Ammon's horn (tissue), 1 donor: ENCODE results near the gene HUWE1.
"Not testable (repeated sequence)": the region's sequence is repeated elsewhere in the genome, so short reads cannot be mapped to it uniquely, and the experiment has no call there.

Experiments used
- DNase-seq: peaks from one replicate; pipeline ENCODE4 v3.0.0-alpha.2; 2016; ENCODE audit warnings: low spot score

HUWE1 gene, protein sequence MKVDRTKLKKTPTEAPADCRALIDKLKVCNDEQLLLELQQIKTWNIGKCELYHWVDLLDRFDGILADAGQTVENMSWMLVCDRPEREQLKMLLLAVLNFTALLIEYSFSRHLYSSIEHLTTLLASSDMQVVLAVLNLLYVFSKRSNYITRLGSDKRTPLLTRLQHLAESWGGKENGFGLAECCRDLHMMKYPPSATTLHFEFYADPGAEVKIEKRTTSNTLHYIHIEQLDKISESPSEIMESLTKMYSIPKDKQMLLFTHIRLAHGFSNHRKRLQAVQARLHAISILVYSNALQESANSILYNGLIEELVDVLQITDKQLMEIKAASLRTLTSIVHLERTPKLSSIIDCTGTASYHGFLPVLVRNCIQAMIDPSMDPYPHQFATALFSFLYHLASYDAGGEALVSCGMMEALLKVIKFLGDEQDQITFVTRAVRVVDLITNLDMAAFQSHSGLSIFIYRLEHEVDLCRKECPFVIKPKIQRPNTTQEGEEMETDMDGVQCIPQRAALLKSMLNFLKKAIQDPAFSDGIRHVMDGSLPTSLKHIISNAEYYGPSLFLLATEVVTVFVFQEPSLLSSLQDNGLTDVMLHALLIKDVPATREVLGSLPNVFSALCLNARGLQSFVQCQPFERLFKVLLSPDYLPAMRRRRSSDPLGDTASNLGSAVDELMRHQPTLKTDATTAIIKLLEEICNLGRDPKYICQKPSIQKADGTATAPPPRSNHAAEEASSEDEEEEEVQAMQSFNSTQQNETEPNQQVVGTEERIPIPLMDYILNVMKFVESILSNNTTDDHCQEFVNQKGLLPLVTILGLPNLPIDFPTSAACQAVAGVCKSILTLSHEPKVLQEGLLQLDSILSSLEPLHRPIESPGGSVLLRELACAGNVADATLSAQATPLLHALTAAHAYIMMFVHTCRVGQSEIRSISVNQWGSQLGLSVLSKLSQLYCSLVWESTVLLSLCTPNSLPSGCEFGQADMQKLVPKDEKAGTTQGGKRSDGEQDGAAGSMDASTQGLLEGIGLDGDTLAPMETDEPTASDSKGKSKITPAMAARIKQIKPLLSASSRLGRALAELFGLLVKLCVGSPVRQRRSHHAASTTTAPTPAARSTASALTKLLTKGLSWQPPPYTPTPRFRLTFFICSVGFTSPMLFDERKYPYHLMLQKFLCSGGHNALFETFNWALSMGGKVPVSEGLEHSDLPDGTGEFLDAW (N-terminal part only)

DNA sequence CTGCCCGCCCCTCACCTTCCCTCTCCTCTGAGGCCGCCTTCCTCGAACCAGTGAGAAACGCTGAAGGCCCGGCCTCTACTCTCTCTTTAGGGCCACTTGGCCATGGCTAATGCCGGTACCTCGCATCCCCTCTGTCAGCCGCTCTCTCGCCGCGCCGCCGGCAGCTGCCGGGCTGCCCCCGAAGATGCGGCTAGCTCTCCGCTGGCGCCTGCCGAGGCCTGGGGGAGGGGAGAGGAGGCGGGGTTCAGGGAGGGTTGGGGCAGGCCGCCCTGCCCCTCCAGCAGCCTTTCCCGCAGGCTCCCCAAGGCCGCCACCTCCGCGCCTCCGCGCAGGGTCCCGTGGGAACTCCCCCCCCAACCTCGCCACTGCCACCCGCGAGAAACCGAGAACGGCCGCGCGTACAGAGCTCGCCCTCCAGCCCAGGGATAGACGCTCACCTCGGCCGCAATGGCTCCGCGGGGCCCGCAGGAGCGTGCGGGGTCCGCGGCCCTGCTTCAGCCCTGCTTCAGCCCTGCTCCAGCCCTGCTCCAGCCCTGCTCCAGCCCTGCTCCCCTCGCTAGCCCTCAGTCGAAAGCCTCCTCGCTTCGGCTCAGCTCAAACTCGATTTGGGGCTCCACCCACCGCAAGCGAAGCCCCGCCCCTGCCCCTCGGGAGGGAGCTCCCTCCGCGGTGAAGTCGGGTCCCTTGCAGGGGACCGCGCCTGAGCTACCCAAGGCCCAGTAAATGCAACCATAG, at the start of gene HUWE1:
HUWE1 (minus strand) TSS at position 569 of the 735 bp plus-strand sequence. CDS start 32,612 bp downstream, outside the sequence.
- peak; percentile 83 for DNase-seq

GRCh38 chrX:53732797-53733196, 46.3 kb upstream of the HUWE1 start:
- no peak for DNase-seq

DNA sequence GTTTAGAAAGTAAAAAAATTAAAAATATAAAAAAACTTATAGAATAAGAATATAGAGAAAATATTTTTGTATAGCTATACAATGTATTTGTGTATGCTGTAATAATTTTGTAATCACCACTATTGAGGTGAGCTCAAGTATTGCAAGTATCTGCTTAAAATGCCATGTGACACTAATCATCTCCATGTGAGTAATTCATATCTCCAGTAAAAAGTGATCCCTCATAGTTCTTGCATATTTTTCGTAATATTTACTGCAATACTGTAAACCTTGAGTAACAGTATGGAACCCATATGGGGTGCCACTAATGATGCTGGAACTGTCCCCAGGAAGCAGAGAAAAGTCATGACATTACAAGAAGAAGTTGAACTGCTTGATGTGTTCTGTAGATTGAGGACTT, 43.2 kb upstream of the HUWE1 start:
- DNase-seq = no peak

GRCh38 chrX:53728506-53728905, 42.0 kb upstream of the HUWE1 start:
- no peak for DNase-seq

DNA sequence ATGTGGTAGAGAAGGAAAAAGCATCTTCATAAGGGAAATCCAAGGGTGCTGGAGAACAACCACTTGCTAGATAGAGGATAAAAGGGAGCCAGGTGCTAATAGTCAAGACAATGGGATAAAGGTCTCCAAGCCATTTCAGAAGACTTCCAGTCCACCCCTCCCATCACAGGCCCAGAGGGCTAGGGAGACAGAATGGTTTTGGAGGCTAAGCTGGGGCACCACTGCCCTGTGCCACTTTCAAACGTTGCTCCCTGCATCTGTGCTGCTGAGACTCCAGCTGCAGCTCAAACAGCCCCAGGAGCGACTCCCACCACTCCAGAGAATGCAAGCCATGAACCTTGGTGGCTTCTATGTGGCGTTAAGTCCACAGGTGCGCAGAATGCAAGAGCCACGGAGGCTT, 38.4 kb upstream of the HUWE1 start:
- DNase-seq = no peak

GRCh38 chrX:53723381-53723780, 36.9 kb upstream of the HUWE1 start:
- peak; percentile 2 for DNase-seq

DNA sequence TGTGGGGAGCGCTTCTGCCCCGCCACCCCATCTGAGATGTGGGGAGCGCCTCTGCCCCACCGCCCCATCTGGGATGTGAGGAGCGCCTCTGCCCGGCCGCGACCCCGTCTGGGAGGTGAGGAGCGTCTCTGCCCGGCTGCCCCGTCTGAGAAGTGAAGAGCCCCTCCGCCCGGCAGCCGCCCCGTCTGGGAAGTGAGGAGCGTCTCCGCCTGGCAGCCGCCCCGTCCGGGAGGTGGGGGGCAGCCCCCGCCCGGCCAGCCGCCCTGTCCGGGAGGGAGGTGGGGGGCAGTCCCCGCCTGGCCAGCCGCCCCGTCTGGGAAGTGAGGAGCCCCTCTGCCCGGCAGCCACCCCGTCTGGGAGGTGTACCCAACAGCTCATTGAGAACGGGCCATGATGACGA, 35.1 kb upstream of the HUWE1 start:
- not testable (repeated sequence) for DNase-seq

GRCh38 chrX:53719666-53720065, 33.1 kb upstream of the HUWE1 start:
- not testable (repeated sequence) for DNase-seq

GRCh38 chrX:53718073-53718472, 31.6 kb upstream of the HUWE1 start:
- DNase-seq = no peak

DNA sequence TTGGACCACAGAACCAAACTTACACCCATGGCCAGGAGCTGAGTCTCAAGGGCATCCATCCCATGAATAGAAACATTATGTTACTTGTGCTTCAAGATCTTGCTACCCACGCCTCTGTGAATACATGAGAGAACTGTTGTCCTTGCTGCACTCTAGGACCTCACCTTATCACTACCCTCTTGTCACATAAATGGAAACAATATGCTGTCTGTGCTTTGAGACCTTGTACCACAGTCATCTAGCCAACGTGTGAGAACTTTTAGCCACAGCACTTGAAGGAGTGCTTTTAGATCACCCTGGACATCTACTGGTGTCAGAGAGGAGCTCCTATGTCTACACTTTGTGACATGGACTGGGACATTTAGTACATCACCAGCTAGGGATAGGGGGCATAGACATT, 30.7 kb upstream of the HUWE1 start:
- no peak for DNase-seq

- no peak for DNase-seq
Measured at GRCh38 chrX:53716328-53717088, 30.0 kb upstream of the HUWE1 start.

- DNase-seq = no peak
Measured at GRCh38 chrX:53715346-53715924, 28.9 kb upstream of the HUWE1 start.

GRCh38 chrX:53714580-53715345, 28.2 kb upstream of the HUWE1 start:
- DNase-seq = peak; percentile 2

- DNase-seq = no peak
Measured at GRCh38 chrX:53713987-53714579, 27.6 kb upstream of the HUWE1 start.

GRCh38 chrX:53711436-53711835, 24.9 kb upstream of the HUWE1 start:
- no peak for DNase-seq

- no peak for DNase-seq
Measured at GRCh38 chrX:53704854-53705253, 18.3 kb upstream of the HUWE1 start.

GRCh38 chrX:53704294-53704693, 17.8 kb upstream of the HUWE1 start:
- DNase-seq = no peak

DNA sequence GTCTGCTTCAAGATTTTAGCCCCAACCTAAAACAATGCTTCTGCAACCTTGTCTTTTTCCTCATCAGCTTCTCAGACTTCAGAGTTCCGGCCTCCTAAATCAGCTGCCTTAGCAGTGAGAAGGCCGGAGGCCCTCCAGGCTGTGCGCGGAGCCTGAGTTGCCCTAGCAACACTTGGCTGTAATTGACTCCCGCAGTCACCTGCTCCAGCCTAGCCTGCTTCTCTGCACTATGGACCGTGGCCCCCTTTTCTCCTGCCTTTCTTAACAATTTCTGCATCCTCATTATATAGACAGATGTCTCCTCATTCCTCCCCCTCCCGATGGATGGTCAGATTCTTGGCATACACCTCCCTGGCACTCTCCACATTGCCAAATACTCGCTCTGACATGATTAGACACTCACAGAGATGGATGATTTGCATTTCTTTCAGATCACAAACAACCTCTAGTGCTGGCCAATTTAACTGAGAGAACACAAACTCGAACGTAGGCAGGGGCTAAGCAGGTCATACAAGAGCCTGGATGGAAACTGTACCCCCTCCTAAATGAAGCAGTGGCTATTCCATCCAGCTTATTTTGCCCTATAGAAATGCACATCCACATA, 9.5 kb upstream of the HUWE1 start:
- DNase-seq = peak; percentile 34

- DNase-seq = no peak
Measured at GRCh38 chrX:53694642-53695041, 8.1 kb upstream of the HUWE1 start.
